Transverse colon (tissue), 4 donors: ENCODE results near the gene TPSD1. TPM values are rescaled to one million over a fixed set of nuclear protein-coding genes. Genes with fewer than 3 reads are reported as not detected.
"Not testable (repeated sequence)": the region's sequence is repeated elsewhere in the genome, so short reads cannot be mapped to it uniquely, and the experiment has no call there.

Experiments
- DNase-seq: peaks from one replicate; pipeline ENCODE4 v3.0.0-alpha.2; 2019
- H3K27ac ChIP-seq, 4 donors: fragments of 200-600 bp; sonication (generic); 2 replicates each; pipeline ENCODE4 v1.5.1; 2016 to 2018; ENCODE audit warnings: inconsistent platforms in 4 of 4
- H3K27me3 ChIP-seq: fragments of 200-600 bp; sonication (generic); 2 replicates; pipeline ENCODE4 v1.5.1; 2017; ENCODE audit warnings: inconsistent platforms
- H3K36me3 ChIP-seq, 4 donors: fragments of 200-600 bp; sonication (generic); 2 replicates each; pipeline ENCODE4 v1.5.1; 2017 to 2019; ENCODE audit warnings: inconsistent platforms in 4 of 4
- H3K4me1 ChIP-seq, 4 donors: fragments of 200-600 bp; sonication (generic); 2 replicates each; pipeline ENCODE4 v1.5.1; 2017 to 2020; ENCODE audit warnings: inconsistent platforms in 4 of 4
- H3K4me3 ChIP-seq, 4 donors: fragments of 200-600 bp; sonication (generic); 1 replicate in 1 of 4; 2 replicates in 3 of 4; pipeline versions ENCODE4 v1.5.1 to v1.6.1; 2017 to 2019; ENCODE audit warnings: inconsistent platforms in 4 of 4
- H3K9me3 ChIP-seq, 2 donors: fragments of 200-600 bp; sonication (generic); 2 replicates each; pipeline ENCODE4 v1.5.1; 2017 to 2019; ENCODE audit warnings: inconsistent platforms in 2 of 2
- EP300 ChIP-seq: sonication (generic); formaldehyde crosslinking; IDR thresholded peaks from one replicate; pipeline ENCODE4 v1.6.1; 2017; ENCODE audit warnings: antibody characterized with exemption, low read depth
- POLR2A ChIP-seq: fragments of 450-650 bp; IDR thresholded peaks from one replicate; pipeline ENCODE4 v1.6.1; 2016; ENCODE audit warnings: antibody characterized with exemption, mild to moderate bottlenecking, moderate library complexity
- POLR2AphosphoS5 ChIP-seq, 3 donors: sonication (generic); formaldehyde crosslinking; IDR thresholded peaks; one replicate each; pipeline ENCODE4 v1.6.1; 2016; ENCODE audit warnings: antibody characterized with exemption in 3 of 3
- WGBS, 2 donors: methylation state at CpG; one replicate each; pipeline ENCODE4 v1.1.5; 2018; ENCODE audit warnings: low coverage in 1 of 2; 5-methylcytosine and 5-hydroxymethylcytosine counted together
- in situ Hi-C, 4 donors: fragments of 200-750 bp; cut with MboI; loops; one replicate each; pipeline versions ENCODE4 v1.15.0 to v1.15.1; 2017; ENCODE audit warnings: low sequenced_read_pairs in 3 of 4, low pct_ligation_motif_present in 1 of 4, low pct_unique_long_range_greater_than_20kb in 1 of 4
- intact Hi-C: fragments of 100-400 bp; cut with DNase I; formaldehyde crosslinking; loops from one replicate; pipeline ENCODE4 v1.15.1; 2023; ENCODE audit warnings: low total_unique reads
- total RNA-seq, 4 donors: library from RNA; depleted of rRNA; stranded (reverse); fragments of >200 nt; gene quantifications; one replicate each; pipeline ENCODE4 v1.1.0, GENCODE V29; 2016
- TF ChIP-seq, protein P1 (sequence below), 5 experiments: fragments of 200-600 bp in 3 of 5; fragments of 450-650 bp in 2 of 5; sonication (generic) in 3 of 5; IDR thresholded peaks; 1 replicate in 2 of 5; 2 replicates in 3 of 5; pipeline ENCODE4 v1.5.1; 2016 to 2017; ENCODE audit warnings: antibody characterized with exemption in 5 of 5, inconsistent platforms in 3 of 5, mild to moderate bottlenecking in 2 of 5, moderate library complexity in 1 of 5

Gene TPSD1
- total RNA-seq, 4 donors from 2014 or later = 4.6 to 12.0 (median 7.8) TPM; not detected in 1

DNA sequence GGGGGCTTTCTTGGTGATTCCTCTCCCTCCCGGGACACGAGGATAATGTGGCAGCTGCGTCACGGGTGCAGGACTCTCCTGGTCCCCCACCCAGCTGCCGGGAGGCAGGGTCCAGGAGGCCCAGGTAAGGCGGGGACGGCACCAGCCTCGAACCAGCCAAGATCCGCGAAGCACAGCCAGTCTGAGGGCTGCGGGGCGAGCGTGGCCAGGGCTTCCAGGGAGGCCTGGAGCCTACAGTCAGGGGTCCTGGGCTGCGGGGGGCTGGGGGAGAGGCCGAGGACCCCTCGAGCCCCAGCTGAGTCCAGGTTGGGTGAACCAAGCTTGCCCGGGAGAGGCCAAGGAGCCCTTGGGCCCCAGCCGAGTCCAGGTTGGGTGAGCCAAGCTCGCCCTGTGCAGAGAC, 10.0 kb downstream of the TPSD1 start:
- Histone ChIP-seq H3K4me3 (no peak overlapping the region), H3K9me3 (no peaks in the 10 kb centered on the region), H3K36me3 (no peaks in the 10 kb centered on the region), H3K27me3 (peaks cover 32% of the 10 kb centered on the region), H3K27ac (no peak overlapping the region), H3K4me1 (no peaks in the 10 kb centered on the region)
- no peak for TF ChIP-seq POLR2AphosphoS5 (IDR thresholded peaks at IDR 0.05)
- no peak for TF ChIP-seq EP300
- TF ChIP-seq POLR2A = no peak
- 70 to 75% methylated on average over 2 to 14 of the region's 19 CpGs for WGBS, 2 donors
- in situ Hi-C loops = no loop called here
- DNase-seq = no peak
- intact Hi-C loops = no loop called here

DNA sequence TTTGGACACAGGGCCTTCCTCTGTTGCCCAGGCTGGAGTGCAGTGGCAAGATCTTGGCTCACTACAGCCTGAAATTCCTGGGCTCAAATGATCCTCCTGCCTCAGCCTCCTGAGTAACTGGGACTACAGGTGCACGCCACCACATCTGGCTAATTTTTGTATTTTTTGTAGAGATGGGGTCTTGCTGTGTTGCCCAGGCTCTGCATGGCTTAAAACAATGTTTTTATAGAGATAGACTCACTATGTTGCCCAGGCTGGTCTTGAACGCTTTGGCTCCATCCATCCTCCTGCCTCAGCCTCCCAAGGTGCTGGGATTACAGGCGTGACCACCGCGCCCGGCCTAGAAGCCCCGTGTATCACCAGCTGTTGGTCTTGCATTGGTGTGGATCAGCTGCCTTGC, 13.5 kb downstream of the TPSD1 start:
- in situ Hi-C loops, H3K27ac ChIP-seq, intact Hi-C loops, H3K4me1 ChIP-seq, H3K36me3 ChIP-seq, H3K9me3 ChIP-seq, H3K4me3 ChIP-seq, DNase-seq, H3K27me3 ChIP-seq: not testable (repeated sequence)
- 75 to 80% methylated on average over 3 to 7 of the region's 7 CpGs for WGBS, 2 donors

DNA sequence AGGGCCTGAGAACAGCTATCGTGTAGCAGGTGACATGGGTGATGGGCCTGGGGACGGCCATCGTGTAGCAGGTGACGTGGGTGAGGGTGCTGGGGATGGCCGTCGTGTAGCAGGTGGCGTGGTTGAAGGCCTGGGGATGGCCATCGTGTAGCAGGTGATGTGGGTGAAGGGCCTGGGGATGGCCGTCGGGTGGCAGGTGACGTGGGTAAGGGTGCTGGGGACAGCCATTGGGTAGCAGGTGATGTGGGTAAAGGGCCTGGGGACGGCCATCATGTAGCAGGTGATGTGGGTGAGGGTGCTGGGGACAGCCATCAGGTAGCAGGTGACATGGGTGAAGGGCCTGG, 15.5 kb downstream of the TPSD1 start:
- no peak overlapping the region for H3K27ac ChIP-seq
- WGBS, 2 donors = 55 to 62% methylated on average over 2 to 12 of the region's 12 CpGs

DNA sequence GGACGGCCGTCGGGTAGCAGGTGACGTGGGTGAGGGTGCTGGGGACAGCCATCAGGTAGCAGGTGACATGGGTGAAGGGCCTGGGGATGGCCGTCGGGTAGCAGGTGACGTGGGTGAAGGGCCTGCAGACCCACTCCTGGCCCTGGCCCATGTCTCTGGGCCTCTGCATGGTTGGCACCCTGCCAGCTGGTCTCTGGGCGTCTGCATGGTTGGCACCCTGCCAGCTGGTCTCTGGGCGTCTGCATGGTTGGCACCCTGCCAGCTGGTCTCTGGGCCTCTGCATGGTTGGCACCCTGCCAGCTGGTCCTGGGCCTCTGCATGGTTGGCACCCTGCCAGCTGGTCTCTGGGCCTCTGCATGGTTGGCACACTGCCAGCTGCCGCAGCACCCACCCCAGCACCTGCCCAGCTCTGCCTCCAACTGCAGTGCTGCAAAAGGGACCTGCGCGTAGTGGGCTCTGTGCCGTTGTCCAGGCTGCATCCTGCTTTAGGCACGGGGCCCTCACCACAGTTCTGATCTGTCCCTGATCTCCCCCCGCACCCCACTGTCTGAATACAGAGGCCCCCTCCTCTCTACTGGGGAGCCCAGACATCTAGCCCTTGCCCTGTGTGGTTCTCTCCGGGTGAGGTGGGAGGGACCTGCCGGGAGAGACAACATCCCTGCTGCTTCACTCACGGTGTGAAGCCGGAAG, 16.0 kb downstream of the TPSD1 start:
- H3K9me3 ChIP-seq, H3K36me3 ChIP-seq, H3K4me3 ChIP-seq, H3K27ac ChIP-seq, H3K4me1 ChIP-seq, intact Hi-C loops, in situ Hi-C loops: not testable (repeated sequence)
- 23 to 80% methylated on average over 2 to 19 of the region's 19 CpGs for WGBS, 2 donors
- H3K27me3 ChIP-seq = peaks cover 12% of the 10 kb centered on the region
- DNase-seq = peak; percentile 21
- TF ChIP-seq POLR2AphosphoS5 (IDR thresholded peaks at IDR 0.05) = peak in 1 of 3 donors; percentile 44

More for the DNA sequence above, 15.5 kb downstream of the TPSD1 start:
- no peaks in the 10 kb centered on the region for H3K36me3 ChIP-seq
- H3K27me3 ChIP-seq = peaks cover 9% of the 10 kb centered on the region
- intact Hi-C loops = no loop called here
- peaks cover 0 to 10% (median 6%) of the 10 kb centered on the region in 4 donors for H3K4me1 ChIP-seq
- H3K4me3 ChIP-seq = no peak overlapping the region
- DNase-seq = no peak
- H3K9me3 ChIP-seq = no peaks in the 10 kb centered on the region
- TF ChIP-seq POLR2AphosphoS5 (IDR thresholded peaks at IDR 0.05) (no peak), EP300 (no peak), POLR2A (no peak)
- TF ChIP-seq, protein P1, sequence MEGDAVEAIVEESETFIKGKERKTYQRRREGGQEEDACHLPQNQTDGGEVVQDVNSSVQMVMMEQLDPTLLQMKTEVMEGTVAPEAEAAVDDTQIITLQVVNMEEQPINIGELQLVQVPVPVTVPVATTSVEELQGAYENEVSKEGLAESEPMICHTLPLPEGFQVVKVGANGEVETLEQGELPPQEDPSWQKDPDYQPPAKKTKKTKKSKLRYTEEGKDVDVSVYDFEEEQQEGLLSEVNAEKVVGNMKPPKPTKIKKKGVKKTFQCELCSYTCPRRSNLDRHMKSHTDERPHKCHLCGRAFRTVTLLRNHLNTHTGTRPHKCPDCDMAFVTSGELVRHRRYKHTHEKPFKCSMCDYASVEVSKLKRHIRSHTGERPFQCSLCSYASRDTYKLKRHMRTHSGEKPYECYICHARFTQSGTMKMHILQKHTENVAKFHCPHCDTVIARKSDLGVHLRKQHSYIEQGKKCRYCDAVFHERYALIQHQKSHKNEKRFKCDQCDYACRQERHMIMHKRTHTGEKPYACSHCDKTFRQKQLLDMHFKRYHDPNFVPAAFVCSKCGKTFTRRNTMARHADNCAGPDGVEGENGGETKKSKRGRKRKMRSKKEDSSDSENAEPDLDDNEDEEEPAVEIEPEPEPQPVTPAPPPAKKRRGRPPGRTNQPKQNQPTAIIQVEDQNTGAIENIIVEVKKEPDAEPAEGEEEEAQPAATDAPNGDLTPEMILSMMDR (IDR thresholded peaks at IDR 0.05) = no peak
- in situ Hi-C loops = no loop called here

DNA sequence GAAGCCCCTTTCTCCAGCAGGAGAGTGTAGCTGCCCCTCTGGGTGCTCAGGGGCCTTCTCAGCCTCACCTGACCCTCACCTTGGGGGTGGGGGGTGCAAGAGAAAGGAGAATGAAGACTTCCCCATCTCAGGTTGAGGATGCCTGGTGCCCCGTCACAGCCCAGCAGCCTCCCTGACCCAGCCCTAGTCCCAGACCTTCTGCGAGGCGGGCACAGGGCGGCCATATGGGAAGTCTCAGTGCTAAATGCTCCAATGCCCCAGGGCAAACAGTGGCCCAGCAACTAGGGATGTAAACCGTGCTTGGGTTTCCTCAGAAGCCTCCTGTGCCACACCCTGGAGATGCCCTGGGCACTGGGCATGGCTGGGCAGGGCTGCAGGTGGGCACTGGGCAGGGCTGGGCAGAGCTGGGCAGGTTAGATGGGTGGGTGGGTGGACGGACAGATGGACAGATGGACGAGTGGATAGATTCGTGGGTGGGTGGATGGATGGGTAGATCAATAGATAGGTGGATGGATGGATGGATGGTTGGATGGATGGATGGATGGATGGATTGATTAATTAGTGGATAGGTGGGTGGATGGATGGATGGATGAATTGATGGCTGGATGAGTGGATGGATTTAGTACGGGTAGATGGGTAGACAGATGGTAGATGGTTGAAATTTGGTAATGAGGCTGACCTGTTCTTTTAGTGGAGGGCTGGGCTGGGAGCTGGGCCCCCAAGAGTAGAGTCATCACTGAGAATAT, 16.8 kb downstream of the TPSD1 start:
- no peak overlapping the region for H3K4me3 ChIP-seq
- no peak overlapping the region for H3K27ac ChIP-seq
- peaks cover 20% of the 10 kb centered on the region for H3K27me3 ChIP-seq
- intact Hi-C loops (no loop called here), in situ Hi-C loops (no loop called here)
- no peak for DNase-seq
- H3K36me3 ChIP-seq = no peaks in the 10 kb centered on the region
- H3K9me3 ChIP-seq = no peaks in the 10 kb centered on the region
- TF ChIP-seq, protein P1 (IDR thresholded peaks at IDR 0.05) = no peak
- TF ChIP-seq POLR2A (no peak), EP300 (no peak), POLR2AphosphoS5 (IDR thresholded peaks at IDR 0.05) (no peak)
- peaks cover 0 to 10% (median 6%) of the 10 kb centered on the region in 4 donors for H3K4me1 ChIP-seq
- WGBS, 2 donors = 44 to 53% methylated on average over 4 to 9 of the region's 9 CpGs
